GM18909 (cell line): ENCODE data around the gene TBC1D2.
A peak's percentile ranks its signal among the peaks of the same experiment; 100 is the strongest.
"Not testable (repeated sequence)": the region's sequence is repeated elsewhere in the genome, so short reads cannot be mapped to it uniquely, and the experiment has no call there.

Experiments
- ATAC-seq: cut with Tn5 transposase; IDR thresholded peaks from one replicate; pipeline ENCODE4 v1.9.1; 2021; ENCODE audit warnings: mild to moderate bottlenecking; ENCODE audit not compliant: unreplicated experiment, poor library complexity

TBC1D2 gene

DNA sequence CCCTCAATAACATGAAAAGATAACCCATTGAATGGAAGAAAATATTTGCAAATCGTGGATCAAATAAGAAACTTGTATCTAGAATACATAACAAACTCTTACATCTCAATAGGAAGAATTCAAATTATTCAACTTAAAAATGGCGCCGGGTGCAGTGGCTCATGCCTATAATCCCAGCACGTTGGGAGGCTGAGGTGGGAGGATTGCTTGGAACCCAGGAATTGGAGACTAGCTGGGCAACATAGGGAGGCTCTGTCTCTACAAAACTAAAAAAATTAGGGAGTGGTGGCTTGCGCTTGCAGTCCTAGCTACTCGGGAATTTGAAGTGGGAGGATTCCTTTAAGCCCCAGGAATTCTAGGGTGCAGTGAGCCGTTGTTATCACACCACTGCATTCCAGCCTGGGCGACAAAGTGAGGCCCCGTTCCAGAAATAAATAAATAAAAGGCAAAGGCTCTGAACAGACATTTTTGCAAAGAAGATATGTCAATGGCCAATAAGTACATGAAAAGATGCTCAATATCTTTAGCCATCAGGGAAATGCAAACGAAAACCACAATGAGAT is 21.5 kb upstream of the TBC1D2 start:
- no peak for ATAC-seq

GRCh38 chr9:98275159-98275558 is 19.7 kb upstream of the TBC1D2 start:
- ATAC-seq = no peak

- ATAC-seq = no peak
Observed at GRCh38 chr9:98272083-98272482, 16.6 kb upstream of the TBC1D2 start.

DNA sequence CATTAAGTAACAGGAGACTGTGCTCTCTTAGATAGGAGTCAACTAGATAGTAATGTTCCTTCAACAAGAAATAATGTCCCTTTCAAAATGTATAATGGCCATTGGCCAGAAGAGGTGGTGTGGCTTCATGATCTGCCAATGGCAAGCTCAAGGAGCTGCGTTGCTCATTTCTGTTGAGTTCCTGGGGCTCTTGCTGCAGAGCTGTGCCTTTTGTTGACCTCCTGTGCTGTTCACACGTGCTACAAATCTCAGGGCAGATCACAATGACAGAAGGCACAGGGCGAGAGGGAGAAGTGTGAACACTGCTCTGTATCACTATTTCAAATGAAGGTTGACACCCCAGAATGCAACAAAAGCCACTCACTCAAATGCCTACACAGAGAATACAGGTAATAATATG is 16.0 kb upstream of the TBC1D2 start:
- ATAC-seq = no peak

- ATAC-seq = not testable (repeated sequence)
Observed at GRCh38 chr9:98270284-98270683, 14.8 kb upstream of the TBC1D2 start.

DNA sequence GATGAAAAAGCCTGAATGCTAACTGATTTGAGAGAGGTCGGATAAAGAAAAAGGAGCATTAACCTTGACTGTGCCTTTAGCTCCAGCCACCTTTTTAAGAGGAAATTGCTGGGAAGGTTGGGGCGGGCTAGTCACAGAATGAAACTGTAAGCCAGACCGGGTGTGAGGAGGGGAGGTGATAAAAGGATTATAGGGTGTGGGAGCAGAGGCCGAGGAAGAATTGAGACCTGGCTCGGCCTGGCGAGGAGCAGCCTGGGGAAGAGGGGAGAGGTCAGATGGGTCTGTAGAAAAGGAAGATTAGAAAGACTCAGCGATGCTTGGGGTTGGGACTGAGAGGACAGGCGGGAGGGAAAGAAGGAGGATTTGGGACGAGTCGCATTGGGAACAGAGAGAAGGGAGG is 14.2 kb upstream of the TBC1D2 start:
- ATAC-seq = not testable (repeated sequence)

DNA sequence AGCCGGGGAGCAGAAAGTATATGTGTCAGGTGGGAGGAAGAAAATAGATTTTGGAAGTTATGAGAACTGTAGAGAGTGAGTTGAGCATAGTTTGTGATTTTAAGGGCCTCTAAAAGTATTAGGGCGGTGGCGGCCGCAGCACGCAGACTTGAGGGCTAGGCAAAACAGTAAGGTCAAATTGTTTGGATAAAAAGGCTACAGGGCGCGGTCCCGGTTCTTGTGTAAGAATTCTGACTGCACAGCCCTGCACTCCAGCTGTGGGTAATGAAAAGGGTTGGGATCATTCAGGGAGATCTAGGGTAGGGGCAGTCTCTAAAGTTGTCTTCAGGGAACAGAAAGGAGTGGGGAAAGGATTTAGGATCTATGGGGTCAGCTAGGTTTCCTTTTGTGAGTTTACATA is 12.1 kb upstream of the TBC1D2 start:
- ATAC-seq = not testable (repeated sequence)

DNA sequence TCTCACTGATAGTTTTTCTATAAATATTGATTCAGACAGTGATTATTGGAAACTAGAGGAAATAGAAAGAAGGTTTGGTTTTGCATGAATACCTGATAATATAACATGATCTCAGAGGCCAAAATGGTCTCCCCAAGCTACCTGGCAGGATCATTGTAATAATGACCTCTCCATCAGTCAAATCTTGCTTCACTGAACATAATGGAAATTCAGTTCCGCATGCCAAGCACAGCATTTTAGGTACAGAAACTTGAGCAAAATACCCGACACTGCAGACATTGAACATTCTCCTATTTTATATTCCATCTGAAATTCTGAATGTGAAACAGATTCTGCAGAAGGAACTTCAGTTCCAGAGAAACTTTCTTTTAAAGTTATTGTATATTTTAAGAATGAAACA is 9.1 kb upstream of the TBC1D2 start:
- ATAC-seq = no peak

DNA sequence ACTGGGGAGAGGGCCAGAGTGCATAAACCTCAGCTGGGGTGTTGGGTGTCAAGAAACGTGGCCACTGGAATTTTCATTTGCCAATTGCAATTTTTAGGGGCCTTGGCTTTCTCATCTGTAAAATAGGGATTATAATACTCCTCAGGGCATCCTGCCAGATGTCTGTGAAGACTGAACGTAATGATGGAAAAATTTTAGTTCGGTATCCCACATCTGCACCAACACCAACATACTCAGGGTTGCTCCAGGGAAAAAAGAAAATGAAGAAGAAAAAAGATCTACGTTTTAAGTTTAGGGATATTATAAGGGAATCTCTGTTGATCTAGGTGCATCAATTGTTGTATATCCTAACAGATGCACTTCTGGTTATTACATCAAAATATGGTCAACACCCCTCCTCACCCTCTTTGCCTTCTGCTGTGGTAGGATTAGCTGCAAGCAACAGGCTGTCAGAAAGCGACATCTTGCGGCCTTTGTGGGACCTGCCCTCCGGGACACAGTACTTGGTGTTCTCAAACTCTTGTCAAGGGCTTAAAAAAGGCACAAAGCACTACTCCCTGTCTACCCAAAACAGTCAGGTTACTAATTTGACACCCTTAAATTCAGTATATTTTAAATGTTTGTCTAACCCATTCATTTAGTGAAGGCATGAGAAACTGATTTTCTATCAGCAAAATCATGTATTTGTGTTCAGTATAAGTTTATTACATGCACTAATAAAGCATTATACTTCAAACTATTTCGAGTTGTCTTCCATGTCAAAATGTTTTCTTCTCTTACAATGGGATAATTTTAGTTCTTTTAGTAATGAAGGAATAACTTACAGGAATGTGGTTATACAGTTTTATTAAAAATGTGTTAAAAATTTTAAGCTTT is 8.3 kb upstream of the TBC1D2 start:
- ATAC-seq = peak; percentile 72

DNA sequence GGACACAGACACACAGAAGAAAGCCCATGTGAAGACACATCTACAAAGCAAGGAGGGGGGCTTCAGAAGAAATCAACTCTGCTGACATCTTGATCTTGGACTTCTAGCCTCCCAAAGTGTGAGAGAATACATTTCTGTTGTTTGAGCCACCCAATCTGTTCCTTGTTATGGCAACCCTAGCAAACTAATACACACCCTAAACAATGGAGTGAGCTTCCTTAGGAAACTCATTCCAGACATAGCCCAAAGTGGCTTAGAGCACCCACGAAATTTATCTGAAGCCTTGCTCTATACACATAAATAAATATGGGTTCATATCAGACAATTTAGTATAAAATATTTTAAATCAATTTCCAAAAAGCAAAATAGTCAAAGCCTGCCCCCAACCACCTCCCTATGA is 7.6 kb upstream of the TBC1D2 start:
- no peak for ATAC-seq

- no peak for ATAC-seq
Observed at GRCh38 chr9:98262056-98262455, 6.6 kb upstream of the TBC1D2 start.

DNA sequence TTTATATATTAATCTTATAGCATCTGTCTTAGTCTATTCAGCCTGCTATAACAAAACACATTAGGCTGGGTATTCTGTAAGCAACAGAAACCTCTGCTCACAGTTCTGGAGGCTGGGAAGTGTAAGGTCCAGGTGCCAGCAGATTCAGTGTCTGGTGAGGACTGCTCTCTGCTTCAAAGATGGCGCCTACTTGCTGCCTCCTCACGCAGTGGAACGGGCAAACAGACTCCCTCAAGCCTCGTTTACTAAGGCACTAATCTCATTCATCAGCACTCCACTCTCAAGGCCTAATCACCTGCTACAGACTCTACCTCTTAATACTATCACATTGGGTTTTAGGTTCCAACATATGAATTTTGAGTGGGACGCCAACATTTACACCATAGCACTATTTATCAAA is 5.2 kb upstream of the TBC1D2 start:
- no peak for ATAC-seq

- no peak for ATAC-seq
Observed at GRCh38 chr9:98259791-98260190, 4.3 kb upstream of the TBC1D2 start.

GRCh38 chr9:98256756-98257155 is 1.3 kb upstream of the TBC1D2 start:
- no peak for ATAC-seq

- peak; percentile 34 for ATAC-seq
Observed at GRCh38 chr9:98255061-98255577, 330 bp downstream of the TBC1D2 start.

DNA sequence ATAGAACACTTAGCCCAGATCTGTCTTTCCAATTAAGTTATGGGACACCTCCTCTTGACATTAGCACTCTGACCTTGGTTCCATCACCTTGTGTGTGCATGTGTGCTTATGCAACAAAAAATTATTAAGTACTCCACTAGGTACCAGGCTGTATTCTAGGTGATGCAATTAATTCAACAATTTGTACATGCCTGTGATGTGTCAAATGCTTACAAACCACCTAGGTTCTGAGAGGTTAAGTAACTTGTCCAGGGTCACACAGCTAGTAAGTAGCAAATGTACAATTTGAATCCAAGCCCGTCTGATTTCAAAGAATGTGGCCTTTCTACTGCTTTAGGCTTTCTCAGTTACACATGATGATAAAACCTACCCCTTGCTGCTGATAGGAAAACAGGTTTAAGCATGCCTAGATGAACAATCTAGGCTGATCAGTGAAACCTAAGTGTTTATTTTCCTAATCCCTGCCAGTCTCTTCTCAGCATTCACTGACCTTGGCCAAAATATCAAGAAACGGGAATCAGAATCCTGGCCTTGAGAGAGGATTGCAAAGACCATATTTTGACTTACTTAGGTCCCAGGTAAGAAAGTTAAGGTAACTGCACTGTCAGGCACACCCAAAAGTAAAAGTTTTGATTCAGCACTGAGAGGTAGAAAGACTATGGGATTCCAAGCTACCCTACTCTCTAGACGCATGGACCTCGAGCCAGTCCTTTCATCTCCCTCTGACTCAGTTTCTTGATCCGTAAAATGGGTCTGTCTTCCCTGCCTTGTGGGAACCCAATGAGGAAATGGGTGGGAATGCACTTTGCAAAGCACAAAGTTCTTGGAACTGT is 1.0 kb downstream of the TBC1D2 start:
- no peak for ATAC-seq

DNA sequence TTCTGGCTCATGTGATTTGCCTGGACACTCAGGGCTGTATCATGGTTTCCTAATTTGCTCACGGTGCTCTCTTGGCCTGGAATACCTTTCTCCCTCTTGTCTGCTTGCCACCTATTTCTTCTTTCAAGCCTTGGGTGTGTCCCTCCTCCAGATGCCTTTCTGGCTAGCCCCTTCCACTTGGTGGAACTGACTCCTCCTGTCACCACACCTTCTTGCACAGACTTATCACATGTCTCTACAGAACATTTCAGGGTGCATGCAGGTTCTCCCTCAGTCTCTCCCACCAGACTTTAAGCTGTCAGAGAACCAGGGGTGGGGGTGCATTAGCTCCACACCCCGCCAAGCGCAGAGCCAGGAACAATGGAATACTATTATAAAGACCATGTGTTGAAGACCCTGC is 1.9 kb downstream of the TBC1D2 start:
- no peak for ATAC-seq

DNA sequence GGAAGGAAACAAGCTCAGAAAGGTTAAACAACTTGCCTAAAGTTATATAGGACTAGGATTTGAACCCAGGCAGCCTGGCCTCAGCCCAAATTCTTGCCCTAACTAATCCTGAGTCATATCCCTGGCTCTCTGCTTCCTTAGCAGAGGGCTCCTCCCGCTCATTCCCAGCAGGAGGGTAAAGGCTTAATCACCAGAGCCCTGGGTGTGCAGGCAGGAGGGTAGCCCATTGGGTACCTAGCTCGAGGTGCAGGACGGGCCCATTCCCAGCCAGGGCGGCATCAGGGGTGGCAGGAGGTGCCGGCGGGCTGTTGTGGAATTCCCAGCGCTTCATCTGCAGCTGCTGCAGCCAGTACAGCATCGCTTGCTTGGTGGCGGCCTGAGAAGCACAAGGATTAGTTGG is 3.9 kb downstream of the TBC1D2 start:
- no peak for ATAC-seq

GRCh38 chr9:98249771-98250170 is 5.7 kb downstream of the TBC1D2 start:
- no peak for ATAC-seq

DNA sequence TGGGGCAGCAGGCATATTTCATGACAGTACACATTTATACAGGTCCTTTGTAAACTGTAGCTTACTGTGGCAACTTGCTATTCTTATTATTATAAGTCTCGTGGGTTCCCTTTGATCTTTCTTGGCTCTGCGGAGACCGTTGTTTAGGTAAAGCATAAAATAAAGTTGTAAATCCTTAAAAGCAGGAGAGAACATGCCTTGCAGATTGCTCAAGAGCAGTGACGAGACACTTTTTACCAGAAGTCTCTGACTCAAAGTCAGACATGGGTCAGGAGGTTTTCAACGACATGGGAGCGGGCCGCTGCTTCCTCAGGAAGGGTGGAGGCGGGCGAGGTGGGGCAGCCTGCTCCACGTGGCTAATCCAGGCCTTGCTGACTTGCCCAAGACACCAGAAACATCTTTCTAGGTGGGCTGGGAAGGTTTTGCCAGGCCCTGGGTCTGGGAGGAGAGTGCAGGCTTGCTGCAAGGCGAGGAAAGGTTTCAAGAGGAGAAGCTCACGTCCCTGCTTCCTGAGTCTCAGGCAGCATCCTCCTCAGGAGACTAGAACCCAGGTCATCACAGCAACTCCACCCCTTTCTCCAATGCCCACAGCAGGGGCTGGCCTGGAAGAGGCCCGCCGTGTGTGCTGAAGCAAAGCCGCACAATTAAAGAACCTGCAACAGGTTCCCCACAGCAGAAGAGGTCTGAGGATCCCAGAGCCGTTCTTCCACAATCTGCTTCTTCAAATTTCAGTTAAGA is 6.5 kb downstream of the TBC1D2 start:
- no peak for ATAC-seq
